H1 (cell line): Measurements from ENCODE around the gene FAM234A. TPM values are rescaled to one million over a fixed set of nuclear protein-coding genes. Genes with fewer than 3 reads are reported as not detected.
"Not testable (repeated sequence)": the region's sequence is repeated elsewhere in the genome, so short reads cannot be mapped to it uniquely, and the experiment has no call there.

ENCODE experiments used
- CTCF ChIA-PET: fragments of 300-600 bp; sonication (Branson Sonifier 250); formaldehyde crosslinking; loops from one replicate; lab custom pipeline; 2021; ENCODE audit not compliant: partially characterized antibody; lab: Charles Lee
- POLR2A ChIA-PET: fragments of 300-600 bp; sonication (Branson Sonifier 250); formaldehyde crosslinking; loops from one replicate; lab custom pipeline; 2021; ENCODE audit warnings: inconsistent platforms; ENCODE audit not compliant: partially characterized antibody; lab: Charles Lee
- DNase-seq, 2 experiments: peaks; one replicate each; pipeline versions ENCODE4 v3.0.0 to v3.0.0-alpha.2; 2010 to 2022; ENCODE audit warnings: low spot score in 2 of 2, low read depth in 1 of 2, mixed read lengths in 1 of 2
- FAIRE-seq: peaks from 2 replicates; lab custom pipeline; 2011; peaks lifted over from hg19 to GRCh38; lab: Jason Lieb, UNC
- H2AFZ ChIP-seq: 2 replicates; pipeline ENCODE4 v1.8.1; 2012; ENCODE audit warnings: low read length, inconsistent platforms
- H2AK5ac ChIP-seq: 2 replicates; pipeline ENCODE4 v1.6.1; 2013; ENCODE audit warnings: low read depth, low read length
- H2BK120ac ChIP-seq: replicated peaks from 2 replicates; pipeline ENCODE3; 2013; ENCODE audit warnings: low read depth, low read length, inconsistent platforms
- H2BK12ac ChIP-seq: 2 replicates; pipeline ENCODE4 v1.6.1; 2013; ENCODE audit warnings: low read depth, low read length
- H2BK15ac ChIP-seq: 2 replicates; pipeline ENCODE4 v1.6.1; 2013; ENCODE audit warnings: low read length
- H2BK20ac ChIP-seq: 2 replicates; pipeline ENCODE4 v1.6.1; 2013; ENCODE audit warnings: low read length
- H2BK5ac ChIP-seq: 2 replicates; pipeline ENCODE4 v1.6.1; 2013; ENCODE audit warnings: low read depth, low read length
- H3K14ac ChIP-seq: 2 replicates; pipeline ENCODE4 v1.6.1; 2013; ENCODE audit warnings: inconsistent platforms; ENCODE audit not compliant: insufficient read length
- H3K18ac ChIP-seq: 2 replicates; pipeline ENCODE4 v1.6.1; 2013; ENCODE audit warnings: low read length; ENCODE audit errors: extremely low read depth
- H3K23ac ChIP-seq: 2 replicates; pipeline ENCODE4 v1.6.1; 2013; ENCODE audit warnings: inconsistent platforms; ENCODE audit not compliant: insufficient read length
- H3K23me2 ChIP-seq: 2 replicates; pipeline ENCODE4 v1.6.1; 2013; ENCODE audit warnings: low read depth, low read length
- H3K27ac ChIP-seq: 2 replicates; pipeline ENCODE4 v1.6.1; 2011; ENCODE audit warnings: low read depth, low read length, inconsistent platforms
- H3K27me3 ChIP-seq, 4 experiments: replicated peaks in 1 of 4; 1 replicate in 1 of 4; 2 replicates in 3 of 4; pipeline versions ENCODE4 v1.6.1 to v1.8.1; 2011 to 2013; ENCODE audit warnings: low read length in 3 of 4, mild to moderate bottlenecking in 3 of 4, inconsistent platforms in 2 of 4, mixed read lengths in 2 of 4, moderate library complexity in 1 of 4; ENCODE audit not compliant: control insufficient read depth in 3 of 4, insufficient read depth in 3 of 4; ENCODE audit errors: extremely low read depth in 1 of 4
- H3K36me3 ChIP-seq, 4 experiments: 2 replicates each; pipeline versions ENCODE4 v1.6.1 to v1.8.1; 2011 to 2013; ENCODE audit warnings: mild to moderate bottlenecking in 4 of 4, low read length in 3 of 4, moderate library complexity in 2 of 4, control low read depth in 1 of 4, inconsistent platforms in 1 of 4; ENCODE audit not compliant: insufficient read depth in 4 of 4, control insufficient read depth in 2 of 4
- H3K4ac ChIP-seq: replicated peaks from 2 replicates; pipeline ENCODE3; 2013; ENCODE audit warnings: low read length, low read depth, mixed read lengths, inconsistent platforms; ENCODE audit not compliant: insufficient read length
- H3K4me1 ChIP-seq, 4 experiments: replicated peaks in 1 of 4; 1 replicate in 1 of 4; 2 replicates in 3 of 4; pipeline versions ENCODE4 v1.6.1 to v1.8.1; 2011 to 2013; ENCODE audit warnings: low read length in 3 of 4, inconsistent platforms in 2 of 4, mixed read lengths in 1 of 4; ENCODE audit not compliant: insufficient read depth in 4 of 4, control insufficient read depth in 3 of 4
- H3K4me2 ChIP-seq, 2 experiments: 2 replicates each; pipeline versions ENCODE4 v1.6.1 to v1.8.1; 2011 to 2013; ENCODE audit warnings: low read depth in 2 of 2, low read length in 2 of 2, control low read depth in 1 of 2, inconsistent platforms in 1 of 2, mild to moderate bottlenecking in 1 of 2; ENCODE audit not compliant: insufficient read depth in 1 of 2
- H3K4me3 ChIP-seq, 4 experiments: fragments of 200-600, 300-600 bp in 1 of 4; sonication (generic), shearing (Covaris generic), sonication (Bioruptor Twin) in 1 of 4; 2 replicates each; pipeline versions ENCODE4 v1.5.1 to v1.8.1; 2011 to 2016; ENCODE audit warnings: low read length in 4 of 4, low read depth in 3 of 4, control low read depth in 2 of 4, inconsistent platforms in 2 of 4, mild to moderate bottlenecking in 2 of 4, mixed read lengths in 1 of 4, moderate library complexity in 1 of 4; ENCODE audit not compliant: insufficient read depth in 2 of 4; ENCODE audit errors: extremely low read depth in 1 of 4
- H3K56ac ChIP-seq: replicated peaks from 2 replicates; pipeline ENCODE3; 2013; ENCODE audit warnings: low read depth, mild to moderate bottlenecking, mixed read lengths, low read length, inconsistent platforms; ENCODE audit not compliant: insufficient read length
- H3K79me1 ChIP-seq: 2 replicates; pipeline ENCODE4 v1.6.1; 2013; ENCODE audit warnings: low read depth, low read length, control low read depth
- H3K79me2 ChIP-seq, 2 experiments: 2 replicates each; pipeline versions ENCODE4 v1.6.1 to v1.8.1; 2012 to 2013; ENCODE audit warnings: low read length in 2 of 2, mild to moderate bottlenecking in 2 of 2, inconsistent platforms in 1 of 2; ENCODE audit not compliant: insufficient read depth in 2 of 2, control insufficient read depth in 1 of 2
- H3K9ac ChIP-seq, 4 experiments: replicated peaks in 1 of 4; 1 replicate in 1 of 4; 2 replicates in 3 of 4; pipeline versions ENCODE4 v1.6.1 to v1.8.1; 2011 to 2013; ENCODE audit warnings: low read depth in 3 of 4, low read length in 3 of 4, control low read depth in 2 of 4, mild to moderate bottlenecking in 2 of 4, moderate library complexity in 2 of 4, inconsistent platforms in 1 of 4; ENCODE audit errors: extremely low read depth in 1 of 4
- H3K9me3 ChIP-seq, 2 experiments: 2 replicates each; pipeline versions ENCODE4 v1.6.1 to v1.8.1; 2012 to 2013; ENCODE audit warnings: mild to moderate bottlenecking in 2 of 2, moderate library complexity in 2 of 2, control low read depth in 1 of 2, inconsistent platforms in 1 of 2, low read depth in 1 of 2, low read length in 1 of 2, mixed read lengths in 1 of 2; ENCODE audit not compliant: insufficient read depth in 2 of 2
- H4K20me1 ChIP-seq, 2 experiments: replicated peaks in 1 of 2; 2 replicates each; pipeline versions ENCODE3 to v1.8.1; 2011 to 2013; ENCODE audit warnings: inconsistent platforms in 2 of 2, low read length in 2 of 2, mild to moderate bottlenecking in 1 of 2; ENCODE audit not compliant: insufficient read depth in 2 of 2, control insufficient read depth in 1 of 2
- H4K5ac ChIP-seq: 2 replicates; pipeline ENCODE4 v1.6.1; 2013; ENCODE audit warnings: low read length, low read depth, mixed read lengths, inconsistent platforms; ENCODE audit not compliant: insufficient read length
- H4K8ac ChIP-seq: 2 replicates; pipeline ENCODE4 v1.8.0; 2013; ENCODE audit warnings: mild to moderate bottlenecking, moderate library complexity, low read length, inconsistent platforms; ENCODE audit not compliant: insufficient read depth; ENCODE audit errors: extremely low read depth
- H4K91ac ChIP-seq: replicated peaks from 2 replicates; pipeline ENCODE3; 2013; ENCODE audit warnings: low read length, mixed read lengths, inconsistent platforms; ENCODE audit not compliant: insufficient read length
- WGBS, 2 experiments: shearing (Covaris generic) in 1 of 2; methylation state at CpG; one replicate each; pipeline versions ENCODE4 v1.1.6 to v1.1.7; 2013 to 2015; ENCODE audit warnings: low lambda C conversion rate in 2 of 2, mixed read lengths in 2 of 2, inconsistent platforms in 1 of 2, low coverage in 1 of 2, missing lambda C conversion rate in 1 of 2; ENCODE audit not compliant: insufficient replicate concordance in 2 of 2, insufficient coverage in 1 of 2, insufficient read length in 1 of 2; ENCODE audit errors: extremely low coverage in 1 of 2, missing lambda C conversion rate in 1 of 2; 5-methylcytosine and 5-hydroxymethylcytosine counted together
- polyA plus RNA-seq, 7 experiments: library from polyadenylated mRNA; depleted of rRNA in 3 of 7; stranded (reverse) in 5 of 7; unstranded in 2 of 7; fragments of >200 nt in 5 of 7; fragments of 200-250 nt in 2 of 7; gene quantifications; 1 replicate in 5 of 7; 2 replicates in 1 of 7; 4 replicates in 1 of 7; pipeline versions ENCODE4 v1.2.1 to v1.2.3, GENCODE V29; 2011 to 2013; ENCODE audit warnings: missing spikeins in 2 of 7, mixed read lengths in 2 of 7
- total RNA-seq: library from RNA; stranded (reverse); fragmentation: NEBNext Ultra II Directional; extraction: Animal tissue kit (Norgen Biotek cat#: 25700); gene quantifications from 2 replicates; pipeline ENCODE4 v1.2.1, GENCODE V29; 2021

The FAM234A gene
- total and polyA plus RNA-seq, 2 of the 8 experiments (the other 6 are each of a cell fraction or from before 2014, with no cell fraction given), result 80.6 to 104 TPM

- H3K9me3 ChIP-seq, DNase-seq, H3K4me3 ChIP-seq, H3K79me2 ChIP-seq, H4K91ac ChIP-seq, H2BK20ac ChIP-seq, H2BK12ac ChIP-seq, H2AFZ ChIP-seq, H4K20me1 ChIP-seq, H2BK5ac ChIP-seq, H3K4me2 ChIP-seq, H3K14ac ChIP-seq, CTCF ChIA-PET, H3K23me2 ChIP-seq, H3K4ac ChIP-seq, H3K9ac ChIP-seq, H2BK120ac ChIP-seq, H3K27ac ChIP-seq, H3K56ac ChIP-seq, H3K27me3 ChIP-seq, H3K23ac ChIP-seq, H4K5ac ChIP-seq, H4K8ac ChIP-seq, FAIRE-seq, H3K79me1 ChIP-seq, H3K4me1 ChIP-seq, H3K18ac ChIP-seq, H2BK15ac ChIP-seq, H2AK5ac ChIP-seq: not testable (repeated sequence)
- 90% methylated on average over 9 of the region's 9 CpGs; no CpG with 5 or more reads in 1 of the 2 experiments for WGBS, 2 experiments
- POLR2A ChIA-PET, result interaction anchor here (0.6 to 34.3 kb wide), 3 partner anchors 13 to 1761 kb away, joined by 3 to 348 read pairs (median 4); partner anchors contain the start of genes LUC7L and RPS2
- peaks cover 28 to 70% (median 58%) of the 10 kb centered on the region in 4 experiments for H3K36me3 ChIP-seq
These were observed 30.6 kb upstream of the FAM234A start for GRCh38 chr16:204046-204445.

- H3K14ac ChIP-seq, H4K8ac ChIP-seq, H2BK15ac ChIP-seq, DNase-seq, H4K91ac ChIP-seq, H3K4me2 ChIP-seq, H3K4ac ChIP-seq, H3K9me3 ChIP-seq, FAIRE-seq, H3K23me2 ChIP-seq, H3K56ac ChIP-seq, H2BK120ac ChIP-seq, H2BK20ac ChIP-seq, H3K27me3 ChIP-seq, H3K27ac ChIP-seq, H3K79me1 ChIP-seq, H3K9ac ChIP-seq, H2BK12ac ChIP-seq, H4K5ac ChIP-seq, H3K23ac ChIP-seq, H3K4me3 ChIP-seq, H3K4me1 ChIP-seq, H2BK5ac ChIP-seq, H3K18ac ChIP-seq, H2AK5ac ChIP-seq, H2AFZ ChIP-seq: not testable (repeated sequence)
- WGBS, 2 experiments, result 97% methylated on average over 4 of the region's 4 CpGs; no CpG with 5 or more reads in 1 of the 2 experiments
- H3K79me2 ChIP-seq, result peaks cover 0 to 36% of the 10 kb centered on the region in 2 experiments; a peak in 3 of 4 replicates
- H4K20me1 ChIP-seq, result peaks cover 4 to 21% of the 10 kb centered on the region in 2 experiments
- peaks cover 26 to 67% (median 47%) of the 10 kb centered on the region in 4 experiments for H3K36me3 ChIP-seq
- CTCF ChIA-PET, result interaction anchor here (0.6 to 1.6 kb wide), 7 partner anchors 17 to 107 kb away, joined by 3 to 5 read pairs (median 3); no protein-coding TSS in a partner anchor
- POLR2A ChIA-PET, result interaction anchor here (1.2 to 34.3 kb wide), 3 partner anchors 13 to 17 kb away, joined by 4 to 348 read pairs (median 4); partner anchors contain the start of gene LUC7L
These were observed 25.3 kb upstream of the FAM234A start for GRCh38 chr16:209359-209758.
